Omental fat pad (tissue), 4 donors: ENCODE results near the gene FAM20C. TPM values are rescaled to one million over a fixed set of nuclear protein-coding genes. Genes with fewer than 3 reads are reported as not detected.

Experiments used
- ATAC-seq: fragments of 150-250 bp; one replicate; pipeline ENCODE4 v1.9.1; 2016; ENCODE audit warnings: mild to moderate bottlenecking, moderate library complexity; ENCODE audit not compliant: low FRiP score
- DNase-seq: peaks from one replicate; pipeline ENCODE4 v3.0.0-alpha.2; 2019; ENCODE audit warnings: low spot score
- CTCF ChIP-seq, 3 donors: fragments of 450-650 bp; IDR thresholded peaks; one replicate each; pipeline ENCODE4 v1.5.1; 2016 to 2017; ENCODE audit warnings: antibody characterized with exemption in 3 of 3, mild to moderate bottlenecking in 3 of 3, moderate library complexity in 2 of 3
- total RNA-seq, 4 donors: library from RNA; depleted of rRNA; stranded (reverse); fragments of >200 nt; gene quantifications; one replicate each; pipeline ENCODE4 v1.1.0, GENCODE V29; 2016

The FAM20C gene
- total RNA-seq, 4 donors from 2014 or later = 25.5 to 119 (median 35.8) TPM

GRCh38 chr7:159370-160270, 32.8 kb upstream of the FAM20C start:
- TF ChIP-seq CTCF (IDR thresholded peaks at IDR 0.05) = no peak
- ATAC-seq (no peak), DNase-seq (no peak)

- DNase-seq (no peak), ATAC-seq (no peak)
- TF ChIP-seq CTCF (IDR thresholded peaks at IDR 0.05) = no peak
These were observed 31.2 kb upstream of the FAM20C start for GRCh38 chr7:160958-161725.

- ATAC-seq (no peak), DNase-seq (no peak)
These were observed 29.6 kb upstream of the FAM20C start for GRCh38 chr7:162632-163297.

GRCh38 chr7:163298-163695, 29.1 kb upstream of the FAM20C start:
- DNase-seq (no peak), ATAC-seq (no peak)
- no peak for TF ChIP-seq CTCF (IDR thresholded peaks at IDR 0.05)

More at GRCh38 chr7:162632-163297, 29.6 kb upstream of the FAM20C start:
- TF ChIP-seq CTCF (IDR thresholded peaks at IDR 0.05) = no peak

GRCh38 chr7:163971-164881, 28.1 kb upstream of the FAM20C start:
- DNase-seq = no peak
- no peak for TF ChIP-seq CTCF (IDR thresholded peaks at IDR 0.05)
- no peak for ATAC-seq
